ENCODE results near the gene ZNF544.

DNA sequence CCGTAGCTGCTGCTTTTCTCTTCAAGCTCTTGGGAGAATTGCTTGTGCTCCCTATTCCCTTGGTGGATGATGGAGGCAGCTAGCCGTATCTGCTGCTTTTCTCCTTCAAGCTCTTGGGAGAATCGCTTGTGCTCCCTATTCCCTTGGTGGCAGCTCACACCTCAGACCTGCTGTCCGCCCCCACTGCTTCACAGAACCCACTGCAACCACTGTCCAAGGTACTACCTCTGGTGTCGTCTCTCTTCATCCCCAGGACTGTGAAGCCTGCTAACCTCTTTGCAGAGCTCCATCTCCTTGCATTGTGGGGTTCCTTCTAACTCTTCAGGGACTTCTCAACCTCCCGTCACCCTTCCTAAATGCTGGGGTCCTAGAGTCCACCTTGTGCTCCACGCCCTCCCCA is 71.9 kb downstream of the ZNF544 start:
- no peak for TF ChIP-seq EZH2 (IDR thresholded peaks at IDR 0.05; ENCODE audit: borderline replicate concordance, insufficient read depth, low read length, poor library complexity, severe bottlenecking)
- TF ChIP-seq, protein P1, sequence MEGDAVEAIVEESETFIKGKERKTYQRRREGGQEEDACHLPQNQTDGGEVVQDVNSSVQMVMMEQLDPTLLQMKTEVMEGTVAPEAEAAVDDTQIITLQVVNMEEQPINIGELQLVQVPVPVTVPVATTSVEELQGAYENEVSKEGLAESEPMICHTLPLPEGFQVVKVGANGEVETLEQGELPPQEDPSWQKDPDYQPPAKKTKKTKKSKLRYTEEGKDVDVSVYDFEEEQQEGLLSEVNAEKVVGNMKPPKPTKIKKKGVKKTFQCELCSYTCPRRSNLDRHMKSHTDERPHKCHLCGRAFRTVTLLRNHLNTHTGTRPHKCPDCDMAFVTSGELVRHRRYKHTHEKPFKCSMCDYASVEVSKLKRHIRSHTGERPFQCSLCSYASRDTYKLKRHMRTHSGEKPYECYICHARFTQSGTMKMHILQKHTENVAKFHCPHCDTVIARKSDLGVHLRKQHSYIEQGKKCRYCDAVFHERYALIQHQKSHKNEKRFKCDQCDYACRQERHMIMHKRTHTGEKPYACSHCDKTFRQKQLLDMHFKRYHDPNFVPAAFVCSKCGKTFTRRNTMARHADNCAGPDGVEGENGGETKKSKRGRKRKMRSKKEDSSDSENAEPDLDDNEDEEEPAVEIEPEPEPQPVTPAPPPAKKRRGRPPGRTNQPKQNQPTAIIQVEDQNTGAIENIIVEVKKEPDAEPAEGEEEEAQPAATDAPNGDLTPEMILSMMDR (IDR thresholded peaks at IDR 0.05; ENCODE audit: poor library complexity, severe bottlenecking): no peak
- no peak for TF ChIP-seq POLR2AphosphoS5 (IDR thresholded peaks at IDR 0.05)
- no peak for TF ChIP-seq REST (IDR thresholded peaks at IDR 0.05; ENCODE audit: borderline replicate concordance)

Measured in neural cell (in vitro differentiated cells).